Karpas-422 (cell line): ENCODE results near the gene PRPH2. TPM values are rescaled to one million over a fixed set of nuclear protein-coding genes. Genes with fewer than 3 reads are reported as not detected.

Experiments used
- DNase-seq: peaks from one replicate; pipeline ENCODE4 v3.0.0-alpha.2; 2015
- H2AFZ ChIP-seq: fragments of 200-600 bp; sonication (generic); 2 replicates; pipeline ENCODE4 v1.6.1; 2014; ENCODE audit warnings: antibody characterized with exemption, low read length, mixed read lengths
- H3K27ac ChIP-seq: fragments of 200-600 bp; sonication (generic); 2 replicates; pipeline ENCODE4 v1.5.1; 2014; ENCODE audit warnings: mild to moderate bottlenecking, low read length, moderate library complexity
- H3K27me3 ChIP-seq: fragments of 200-600 bp; sonication (generic); 2 replicates; pipeline ENCODE4 v1.6.1; 2014; ENCODE audit warnings: low read length, mixed read lengths
- H3K36me3 ChIP-seq: fragments of 200-600 bp; sonication (generic); 2 replicates; pipeline ENCODE4 v1.6.1; 2014; ENCODE audit warnings: low read length, mixed read lengths; ENCODE audit not compliant: insufficient read depth
- H3K4me1 ChIP-seq: fragments of 200-600 bp; sonication (generic); 2 replicates; pipeline ENCODE4 v1.6.1; 2014; ENCODE audit warnings: mild to moderate bottlenecking, low read length, mixed read lengths
- H3K4me2 ChIP-seq: fragments of 200-600 bp; sonication (generic); 2 replicates; pipeline ENCODE4 v1.6.1; 2014; ENCODE audit warnings: low read length, low read depth, mild to moderate bottlenecking; ENCODE audit not compliant: poor library complexity, severe bottlenecking
- H3K4me3 ChIP-seq: fragments of 200-600 bp; sonication (generic); 2 replicates; pipeline ENCODE4 v1.5.1; 2014; ENCODE audit warnings: mild to moderate bottlenecking, antibody characterized with exemption, low read length, mixed read lengths
- H3K79me2 ChIP-seq: fragments of 200-600 bp; sonication (generic); 2 replicates; pipeline ENCODE4 v1.6.1; 2014; ENCODE audit warnings: mild to moderate bottlenecking, low read length, mixed read lengths
- H3K9ac ChIP-seq: fragments of 200-600 bp; sonication (generic); 2 replicates; pipeline ENCODE4 v1.6.0; 2014; ENCODE audit warnings: low read length
- H3K9me2 ChIP-seq: fragments of 200-600 bp; sonication (generic), shearing (Covaris generic); replicated peaks from 2 replicates; pipeline ENCODE4 v1.6.0; 2014; ENCODE audit warnings: mild to moderate bottlenecking, low read length, moderate library complexity; ENCODE audit not compliant: insufficient read depth
- H3K9me3 ChIP-seq: fragments of 300-700, 200-600 bp; sonication (generic); 2 replicates; pipeline ENCODE4 v1.6.1; 2014; ENCODE audit warnings: low read length, mixed read lengths
- H4K20me1 ChIP-seq: fragments of 200-600 bp; sonication (generic); 2 replicates; pipeline ENCODE4 v1.6.1; 2014; ENCODE audit warnings: mild to moderate bottlenecking, antibody characterized with exemption, low read length, low read depth; ENCODE audit not compliant: insufficient read depth
- total RNA-seq: library from RNA; depleted of rRNA; stranded (reverse); fragments of >200 nt; shearing (Covaris generic); gene quantifications from 2 replicates; pipeline ENCODE4 v1.2.3, GENCODE V29; 2014; ENCODE audit warnings: low replicate concordance

PRPH2 gene
- total RNA-seq, 1 experiment from 2014 or later, result not detected

DNA sequence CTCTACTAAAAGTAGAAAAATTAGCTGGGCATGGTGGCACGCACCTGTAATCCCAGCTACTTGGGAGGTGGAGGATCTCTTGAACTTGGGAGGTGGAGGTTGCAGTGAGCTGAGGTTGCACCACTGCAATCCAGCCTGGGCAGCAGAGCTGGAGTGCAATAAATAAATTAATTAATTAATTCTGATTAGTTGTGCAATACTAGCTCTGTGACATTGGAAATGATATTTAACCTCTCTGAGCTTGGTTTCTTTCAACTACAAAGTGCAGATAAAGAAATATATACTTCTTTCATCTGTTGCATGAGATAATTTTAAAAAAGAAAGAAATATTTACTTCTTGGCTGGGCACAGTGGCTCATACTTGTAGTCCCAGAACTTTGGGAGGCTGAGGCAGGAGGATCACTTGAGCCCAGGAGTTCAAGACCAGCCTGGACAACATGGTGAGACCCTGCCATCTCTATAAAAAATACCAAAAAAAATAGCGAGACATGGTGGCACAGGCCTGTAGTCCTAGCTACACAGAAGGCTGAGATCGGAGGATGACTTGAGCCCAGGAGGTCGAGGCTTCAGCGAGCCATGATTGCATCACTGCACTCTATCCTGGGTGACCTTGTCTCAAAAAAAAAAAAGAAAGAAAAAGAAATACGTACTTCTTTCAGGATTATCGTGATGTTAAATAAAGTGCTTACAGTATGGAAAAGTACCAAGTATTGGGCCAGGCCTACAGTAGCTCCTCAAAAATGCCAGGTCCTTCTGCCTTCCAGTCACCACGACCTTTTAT is 39.1 kb upstream of the PRPH2 start:
- no peak for DNase-seq
- no peaks in the 10 kb centered on the region for H3K4me1 ChIP-seq
- no peaks in the 10 kb centered on the region for H3K27me3 ChIP-seq
- H3K9me3 ChIP-seq, result no peaks in the 10 kb centered on the region
- H4K20me1 ChIP-seq, result no peaks in the 10 kb centered on the region
- H3K79me2 ChIP-seq, result no peaks in the 10 kb centered on the region
- no peak overlapping the region for H2AFZ ChIP-seq
- H3K9me2 ChIP-seq, result no peaks in the 10 kb centered on the region
- H3K36me3 ChIP-seq, result no peaks in the 10 kb centered on the region
- H3K27ac ChIP-seq, result no peak overlapping the region
- H3K9ac ChIP-seq, result no peak overlapping the region
- no peak overlapping the region for H3K4me3 ChIP-seq
- no peak overlapping the region for H3K4me2 ChIP-seq

DNA sequence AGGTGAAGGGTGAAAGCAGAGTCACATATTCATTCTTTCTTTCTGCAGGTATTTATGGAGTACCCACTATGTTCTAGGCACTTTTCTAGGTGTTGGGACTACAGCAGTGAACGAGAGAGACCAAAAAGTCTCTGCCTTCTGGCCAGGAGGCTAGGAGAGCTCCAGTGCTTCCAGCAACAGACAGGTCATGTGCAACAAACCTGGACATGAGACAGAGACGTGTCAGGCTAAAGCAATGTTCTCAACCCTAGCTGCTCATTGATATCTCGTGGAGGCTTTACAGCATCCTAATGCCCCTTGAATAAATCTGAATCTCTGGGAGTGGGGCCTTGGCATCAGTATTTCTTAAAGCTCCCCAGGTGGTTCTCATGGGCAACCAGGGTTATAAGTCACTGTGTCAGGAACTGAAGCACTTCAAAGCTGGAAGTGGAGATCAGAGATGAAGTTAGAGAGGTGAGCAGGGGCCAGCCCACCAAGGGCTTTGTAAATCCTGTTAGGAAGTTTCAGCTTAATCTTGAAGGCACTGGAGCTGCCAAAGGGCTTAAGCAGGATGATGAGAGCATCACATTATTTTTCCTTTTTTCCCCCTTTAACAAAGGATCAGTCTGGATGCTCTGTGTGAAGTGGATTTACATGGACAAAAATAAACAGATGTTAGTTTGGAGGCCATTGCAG is 36.5 kb upstream of the PRPH2 start:
- Histone ChIP-seq H3K79me2 (no peaks in the 10 kb centered on the region), H3K4me1 (no peaks in the 10 kb centered on the region), H3K9me3 (no peaks in the 10 kb centered on the region), H2AFZ (no peak overlapping the region), H3K27me3 (no peaks in the 10 kb centered on the region), H4K20me1 (no peaks in the 10 kb centered on the region), H3K36me3 (no peaks in the 10 kb centered on the region), H3K4me3 (no peak overlapping the region), H3K4me2 (no peak overlapping the region), H3K27ac (no peak overlapping the region), H3K9me2 (no peaks in the 10 kb centered on the region), H3K9ac (no peak overlapping the region)
- no peak for DNase-seq

DNA sequence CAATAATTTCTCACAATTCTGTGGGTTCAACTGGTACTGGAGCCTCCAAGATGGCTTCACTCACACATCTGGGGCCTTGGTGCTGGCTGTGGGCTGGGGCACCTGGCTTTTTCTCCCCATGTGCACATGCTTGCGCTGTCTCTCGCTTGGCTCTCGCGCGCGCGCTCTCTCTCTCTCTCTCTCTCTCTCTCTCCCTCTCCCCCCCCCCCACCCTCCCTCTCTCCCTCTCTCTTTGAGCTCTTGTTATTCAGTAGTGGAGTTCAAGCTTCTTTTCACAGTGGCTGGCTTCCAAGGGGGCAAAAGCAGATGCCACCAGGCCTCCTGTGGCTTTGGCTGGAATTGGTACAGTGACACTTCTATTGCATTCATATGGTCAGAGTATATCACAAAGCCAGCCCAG is 34.3 kb upstream of the PRPH2 start:
- H3K9me2 ChIP-seq, result no peaks in the 10 kb centered on the region

DNA sequence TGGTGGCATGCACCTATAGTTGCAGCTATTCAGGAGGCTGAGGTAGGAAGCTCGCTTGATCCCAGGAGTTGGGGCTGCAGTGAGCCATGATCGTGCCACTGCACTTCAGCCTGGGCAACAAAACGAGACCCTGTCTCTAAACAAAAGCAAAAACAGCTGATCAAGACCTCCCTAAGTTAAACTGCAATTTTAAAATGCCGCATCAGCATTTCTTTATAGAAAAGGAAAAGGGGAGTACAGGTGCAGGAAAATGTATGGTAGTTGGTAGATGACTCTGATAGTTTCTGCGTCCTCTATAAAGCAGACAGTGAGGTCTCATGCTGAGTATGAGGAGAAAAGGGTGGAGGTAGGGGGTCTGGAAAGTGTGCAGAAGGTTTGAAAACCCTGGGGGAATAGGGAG is 32.4 kb upstream of the PRPH2 start:
- H2AFZ ChIP-seq, result no peak overlapping the region

More for the DNA sequence above, 34.3 kb upstream of the PRPH2 start:
- no peaks in the 10 kb centered on the region for H3K27me3 ChIP-seq
- H4K20me1 ChIP-seq, result no peaks in the 10 kb centered on the region
- H2AFZ ChIP-seq, result no peak overlapping the region
- H3K4me3 ChIP-seq, result no peak overlapping the region
- H3K9ac ChIP-seq, result no peak overlapping the region
- H3K36me3 ChIP-seq, result no peaks in the 10 kb centered on the region
- no peaks in the 10 kb centered on the region for H3K79me2 ChIP-seq
- no peak overlapping the region for H3K4me2 ChIP-seq
- no peaks in the 10 kb centered on the region for H3K4me1 ChIP-seq
- no peak for DNase-seq
- H3K27ac ChIP-seq, result no peak overlapping the region
- no peaks in the 10 kb centered on the region for H3K9me3 ChIP-seq

DNA sequence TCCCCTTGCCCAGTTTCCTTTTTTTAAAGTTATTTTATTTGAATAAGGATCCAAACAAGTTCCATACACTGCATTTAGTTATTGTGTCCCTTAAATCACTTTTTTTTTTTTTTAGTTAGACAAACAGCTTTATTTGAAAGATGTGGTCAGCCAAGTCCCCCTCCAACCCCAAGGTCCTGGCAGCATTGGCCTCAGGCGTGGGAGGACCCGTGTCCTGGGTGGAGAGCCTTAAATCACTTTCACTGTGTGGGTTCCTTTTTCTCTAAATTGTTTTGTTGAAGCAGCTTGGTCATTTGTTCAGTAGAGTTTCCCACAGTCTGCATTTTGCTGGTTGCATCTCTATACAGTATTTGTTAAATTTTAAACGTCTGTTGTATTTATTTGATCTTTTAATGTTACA is 28.7 kb upstream of the PRPH2 start:
- no peaks in the 10 kb centered on the region for H3K36me3 ChIP-seq

More for the DNA sequence above, 32.4 kb upstream of the PRPH2 start:
- Histone ChIP-seq H3K9ac (no peak overlapping the region), H3K9me2 (no peaks in the 10 kb centered on the region), H4K20me1 (no peaks in the 10 kb centered on the region), H3K79me2 (no peaks in the 10 kb centered on the region), H3K27ac (no peak overlapping the region), H3K27me3 (no peaks in the 10 kb centered on the region), H3K4me3 (no peak overlapping the region), H3K4me2 (no peak overlapping the region), H3K4me1 (no peaks in the 10 kb centered on the region), H3K36me3 (no peaks in the 10 kb centered on the region), H3K9me3 (no peaks in the 10 kb centered on the region)
- DNase-seq, result no peak

DNA sequence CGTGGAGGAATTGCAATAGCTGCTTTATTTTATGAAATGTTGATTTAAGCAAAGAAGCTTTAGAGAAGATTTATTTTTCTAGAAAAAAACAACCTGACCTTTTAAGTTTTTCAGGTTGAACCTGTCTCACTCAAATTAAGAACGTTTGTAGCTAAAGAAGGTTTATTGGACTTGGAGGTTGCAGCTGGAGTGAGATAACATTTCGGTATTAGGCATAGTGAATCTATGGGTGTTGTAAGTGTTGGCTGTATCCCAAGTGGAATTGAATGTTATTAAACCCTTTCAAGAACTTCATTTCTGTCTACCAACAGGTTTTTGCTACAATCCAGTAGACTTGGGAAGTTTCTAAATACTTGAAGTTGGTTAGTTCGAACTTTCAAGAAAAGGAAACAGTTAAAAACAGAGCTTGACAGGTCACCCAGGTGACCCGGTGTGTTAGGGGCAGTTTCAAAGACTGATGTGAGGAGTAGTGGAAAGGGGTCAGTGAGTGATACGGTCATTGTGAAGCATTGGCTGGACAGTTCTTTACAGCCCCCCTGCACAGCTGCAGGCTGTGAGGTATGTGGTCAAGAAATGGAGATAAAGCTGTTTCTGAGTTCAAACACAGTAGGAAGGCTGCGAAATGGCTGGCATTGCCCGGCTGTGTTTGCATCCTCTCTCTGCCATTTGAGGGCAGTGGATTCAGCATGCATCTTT is 26.0 kb upstream of the PRPH2 start:
- Histone ChIP-seq H3K27me3 (no peaks in the 10 kb centered on the region), H3K9me3 (no peaks in the 10 kb centered on the region), H3K36me3 (peaks cover 11% of the 10 kb centered on the region; the same call in 1 of the 2 replicates), H3K9ac (peak overlapping the region; percentile 91), H3K4me1 (peaks cover 35% of the 10 kb centered on the region), H3K4me2 (peak overlapping the region; percentile 86), H3K9me2 (no peaks in the 10 kb centered on the region), H2AFZ (no peak overlapping the region), H3K4me3 (peak overlapping the region; percentile 80), H3K79me2 (peaks cover 20% of the 10 kb centered on the region), H4K20me1 (no peaks in the 10 kb centered on the region; the same call in 1 of the 2 replicates), H3K27ac (peak overlapping the region; percentile 96)
- DNase-seq, result peak; percentile 50

More for the DNA sequence above, 28.7 kb upstream of the PRPH2 start:
- no peaks in the 10 kb centered on the region for H3K79me2 ChIP-seq
- no peaks in the 10 kb centered on the region for H3K9me2 ChIP-seq
- no peak overlapping the region for H3K27ac ChIP-seq
- H2AFZ ChIP-seq, result no peak overlapping the region
- H3K27me3 ChIP-seq, result no peaks in the 10 kb centered on the region
- no peaks in the 10 kb centered on the region for H3K9me3 ChIP-seq
- no peak overlapping the region for H3K9ac ChIP-seq
- H3K4me3 ChIP-seq, result no peak overlapping the region
- no peak for DNase-seq
- H4K20me1 ChIP-seq, result no peaks in the 10 kb centered on the region
- no peak overlapping the region for H3K4me2 ChIP-seq
- H3K4me1 ChIP-seq, result peaks cover 23% of the 10 kb centered on the region

DNA sequence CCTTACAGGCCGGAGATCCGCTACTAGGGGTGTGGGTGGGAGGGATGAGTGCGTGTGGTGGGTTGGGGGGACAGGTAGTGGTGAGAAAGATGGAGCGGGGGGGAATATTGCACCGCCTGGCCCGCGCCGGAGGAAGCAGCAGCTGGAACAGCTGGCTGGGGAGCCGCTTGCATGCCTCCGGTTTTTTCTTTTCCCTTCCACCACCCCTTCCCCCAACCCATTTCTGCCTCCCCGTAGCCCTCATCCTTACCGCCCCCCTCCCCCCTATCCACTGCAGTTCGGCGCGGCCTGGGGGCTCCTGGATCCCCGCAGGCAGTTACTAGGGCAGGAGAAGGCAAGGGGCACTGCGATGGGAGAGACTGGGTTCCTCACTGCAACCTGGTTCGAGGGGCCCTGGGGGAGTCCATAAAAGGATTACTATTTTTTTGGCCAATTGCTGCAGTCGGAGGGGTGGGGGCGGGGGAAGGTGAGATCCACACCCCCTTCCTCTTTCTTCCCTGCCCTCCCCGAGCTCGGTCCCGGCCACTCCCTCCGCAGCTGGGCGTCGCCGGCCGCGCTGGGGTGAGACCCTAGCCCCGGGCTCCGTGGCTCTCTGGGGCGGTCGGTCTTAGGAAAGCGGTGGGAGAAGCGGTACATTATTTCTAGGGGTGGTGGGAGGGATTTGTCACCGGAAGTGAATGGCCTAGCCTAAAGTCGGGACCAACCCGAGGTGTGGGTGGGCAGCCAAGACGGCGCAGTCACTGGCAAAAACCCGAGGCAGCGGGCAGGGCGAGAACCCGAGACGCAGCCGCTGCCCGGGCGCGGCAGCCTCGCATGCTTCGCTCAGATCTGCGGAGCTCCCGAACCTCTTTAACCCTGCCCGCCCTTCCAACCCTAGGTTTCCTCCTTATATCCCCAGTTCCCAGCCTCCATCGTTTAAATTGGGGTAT is 24.3 kb upstream of the PRPH2 start:
- Histone ChIP-seq H3K9me2 (no peaks in the 10 kb centered on the region), H3K9me3 (no peaks in the 10 kb centered on the region), H3K4me2 (peak overlapping the region; percentile 86), H3K4me1 (peaks cover 51% of the 10 kb centered on the region), H3K79me2 (peaks cover 20% of the 10 kb centered on the region), H2AFZ (no peak overlapping the region), H3K27ac (peak overlapping the region; percentile 96), H3K27me3 (no peaks in the 10 kb centered on the region), H3K9ac (peak overlapping the region; percentile 91), H3K4me3 (peak overlapping the region; percentile 80), H3K36me3 (peaks cover 11% of the 10 kb centered on the region; the same call in 1 of the 2 replicates), H4K20me1 (no peaks in the 10 kb centered on the region; the same call in 1 of the 2 replicates)
- peak; percentile 98 for DNase-seq
